ENCODE results near the gene GRIPAP1.

The GRIPAP1 gene

DNA sequence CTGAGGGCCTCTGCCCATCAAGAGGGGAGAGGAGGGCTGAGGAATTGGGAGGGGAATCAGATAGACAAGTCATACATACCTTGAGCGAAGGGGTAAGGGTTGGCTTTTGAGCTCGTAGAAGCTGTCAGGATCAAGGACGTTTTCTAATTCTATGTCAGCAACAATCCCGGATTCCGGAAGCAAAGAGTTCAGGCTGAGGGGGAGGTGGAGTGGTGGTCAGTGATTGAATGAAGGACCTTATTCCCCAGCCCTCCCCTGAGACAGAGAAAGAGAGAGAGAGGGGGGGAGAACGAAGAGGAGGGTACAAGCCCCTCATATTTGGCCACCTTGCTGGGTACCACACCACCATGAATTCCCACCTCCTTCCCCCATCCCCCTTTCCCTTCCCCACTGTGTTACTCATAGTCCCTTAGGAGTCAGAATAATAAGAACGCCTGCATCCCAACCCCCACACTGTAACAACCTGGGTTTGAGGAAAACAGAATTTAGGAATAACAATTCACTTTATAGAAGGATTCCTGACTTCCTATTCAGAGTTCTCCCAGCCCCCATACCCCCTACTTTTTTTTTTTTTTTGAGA is 38.4 kb upstream of the GRIPAP1 start:
- in situ Hi-C loops (cut with HindIII; ENCODE audit: low sequenced_read_pairs) = no loop called here
- DNase-seq (ENCODE audit: low read depth) = no peak
- peak overlapping the region; percentile 70 for H3K4me3 ChIP-seq (ENCODE audit: low read depth, low read length)
- TF ChIP-seq, protein P1, sequence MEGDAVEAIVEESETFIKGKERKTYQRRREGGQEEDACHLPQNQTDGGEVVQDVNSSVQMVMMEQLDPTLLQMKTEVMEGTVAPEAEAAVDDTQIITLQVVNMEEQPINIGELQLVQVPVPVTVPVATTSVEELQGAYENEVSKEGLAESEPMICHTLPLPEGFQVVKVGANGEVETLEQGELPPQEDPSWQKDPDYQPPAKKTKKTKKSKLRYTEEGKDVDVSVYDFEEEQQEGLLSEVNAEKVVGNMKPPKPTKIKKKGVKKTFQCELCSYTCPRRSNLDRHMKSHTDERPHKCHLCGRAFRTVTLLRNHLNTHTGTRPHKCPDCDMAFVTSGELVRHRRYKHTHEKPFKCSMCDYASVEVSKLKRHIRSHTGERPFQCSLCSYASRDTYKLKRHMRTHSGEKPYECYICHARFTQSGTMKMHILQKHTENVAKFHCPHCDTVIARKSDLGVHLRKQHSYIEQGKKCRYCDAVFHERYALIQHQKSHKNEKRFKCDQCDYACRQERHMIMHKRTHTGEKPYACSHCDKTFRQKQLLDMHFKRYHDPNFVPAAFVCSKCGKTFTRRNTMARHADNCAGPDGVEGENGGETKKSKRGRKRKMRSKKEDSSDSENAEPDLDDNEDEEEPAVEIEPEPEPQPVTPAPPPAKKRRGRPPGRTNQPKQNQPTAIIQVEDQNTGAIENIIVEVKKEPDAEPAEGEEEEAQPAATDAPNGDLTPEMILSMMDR (IDR thresholded peaks at IDR 0.05; ENCODE audit: low read depth, low read length, missing control alignments) = no peak

GRCh38 chrX:49039598-49040375 is 37.7 kb upstream of the GRIPAP1 start:
- TF ChIP-seq, protein P1 (IDR thresholded peaks at IDR 0.05; ENCODE audit: low read depth, low read length, missing control alignments) = no peak
- in situ Hi-C loops (cut with HindIII; ENCODE audit: low sequenced_read_pairs) = no loop called here
- DNase-seq (ENCODE audit: low read depth) = peak; percentile 80
- H3K4me3 ChIP-seq (ENCODE audit: low read depth, low read length) = peak overlapping the region; percentile 70

GRCh38 chrX:49037883-49038475 is 35.9 kb upstream of the GRIPAP1 start:
- DNase-seq (ENCODE audit: low read depth) = no peak
- no peak overlapping the region for H3K4me3 ChIP-seq (ENCODE audit: low read depth, low read length)
- in situ Hi-C loops (cut with HindIII; ENCODE audit: low sequenced_read_pairs) = no loop called here
- TF ChIP-seq, protein P1 (IDR thresholded peaks at IDR 0.05; ENCODE audit: low read depth, low read length, missing control alignments) = no peak

DNA sequence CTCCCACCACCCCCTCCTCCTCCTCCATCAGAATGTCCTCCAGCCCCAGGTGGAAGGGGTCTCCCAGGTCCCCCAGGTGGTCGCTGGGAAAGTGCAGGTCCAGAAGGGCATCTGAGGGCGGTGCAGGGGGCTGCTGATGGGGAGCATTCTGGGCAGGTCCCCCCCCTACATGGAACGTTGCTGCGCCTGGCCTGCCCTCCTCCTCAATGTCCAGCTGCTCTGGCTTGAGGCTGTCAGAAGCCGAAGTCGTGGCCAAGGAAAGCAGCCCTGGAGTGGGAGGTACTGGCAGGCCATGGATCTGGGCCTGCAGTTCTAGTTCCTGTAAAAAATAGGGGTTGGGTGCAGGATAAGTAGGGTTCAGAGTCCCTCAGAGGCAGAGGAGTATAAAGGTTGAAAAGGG is 28.2 kb upstream of the GRIPAP1 start:
- H3K4me3 ChIP-seq (ENCODE audit: low read depth, low read length) = no peak overlapping the region
- in situ Hi-C loops (cut with HindIII; ENCODE audit: low sequenced_read_pairs) = no loop called here
- TF ChIP-seq, protein P1 (IDR thresholded peaks at IDR 0.05; ENCODE audit: low read depth, low read length, missing control alignments) = no peak
- no peak for DNase-seq (ENCODE audit: low read depth)

- in situ Hi-C loops (cut with HindIII; ENCODE audit: low sequenced_read_pairs) = no loop called here
- no peak for DNase-seq (ENCODE audit: low read depth)
- TF ChIP-seq, protein P1 (IDR thresholded peaks at IDR 0.05; ENCODE audit: low read depth, low read length, missing control alignments) = no peak
- H3K4me3 ChIP-seq (ENCODE audit: low read depth, low read length) = no peak overlapping the region
These were observed 27.8 kb upstream of the GRIPAP1 start for GRCh38 chrX:49029876-49030275.

GRCh38 chrX:49019599-49020249 is 17.7 kb upstream of the GRIPAP1 start:
- in situ Hi-C loops (cut with HindIII; ENCODE audit: low sequenced_read_pairs) = no loop called here
- DNase-seq (ENCODE audit: low read depth) = no peak
- TF ChIP-seq, protein P1 (IDR thresholded peaks at IDR 0.05; ENCODE audit: low read depth, low read length, missing control alignments) = no peak
- no peak overlapping the region for H3K4me3 ChIP-seq (ENCODE audit: low read depth, low read length)
